Mesenteric fat pad (tissue), 1 donor: ENCODE data around the gene APOM. TPM values are rescaled to one million over a fixed set of nuclear protein-coding genes. Genes with fewer than 3 reads are reported as not detected.

ENCODE experiments used
- DNase-seq: peaks from one replicate; pipeline ENCODE4 v3.0.0-alpha.2; 2020; ENCODE audit warnings: low spot score
- microRNA-seq: library from miRNA; unstranded; fragments of <30 nt; microRNA quantifications from one replicate; pipeline ENCODE4 v1.2.0, GENCODE V29; 2020; ENCODE audit warnings: borderline number of aligned reads
- total RNA-seq: library from RNA; stranded (reverse); fragmentation: NEBNext Ultra II Directional; extraction: Animal tissue kit (Norgen Biotek cat#: 25700); gene quantifications from one replicate; pipeline ENCODE4 v1.2.1, GENCODE V29; 2021
- donor health status: DM: yes; HTN: yes; CAD: no.

The APOM gene
- total RNA-seq, 1 donor from 2014 or later: 3.3 TPM

DNA sequence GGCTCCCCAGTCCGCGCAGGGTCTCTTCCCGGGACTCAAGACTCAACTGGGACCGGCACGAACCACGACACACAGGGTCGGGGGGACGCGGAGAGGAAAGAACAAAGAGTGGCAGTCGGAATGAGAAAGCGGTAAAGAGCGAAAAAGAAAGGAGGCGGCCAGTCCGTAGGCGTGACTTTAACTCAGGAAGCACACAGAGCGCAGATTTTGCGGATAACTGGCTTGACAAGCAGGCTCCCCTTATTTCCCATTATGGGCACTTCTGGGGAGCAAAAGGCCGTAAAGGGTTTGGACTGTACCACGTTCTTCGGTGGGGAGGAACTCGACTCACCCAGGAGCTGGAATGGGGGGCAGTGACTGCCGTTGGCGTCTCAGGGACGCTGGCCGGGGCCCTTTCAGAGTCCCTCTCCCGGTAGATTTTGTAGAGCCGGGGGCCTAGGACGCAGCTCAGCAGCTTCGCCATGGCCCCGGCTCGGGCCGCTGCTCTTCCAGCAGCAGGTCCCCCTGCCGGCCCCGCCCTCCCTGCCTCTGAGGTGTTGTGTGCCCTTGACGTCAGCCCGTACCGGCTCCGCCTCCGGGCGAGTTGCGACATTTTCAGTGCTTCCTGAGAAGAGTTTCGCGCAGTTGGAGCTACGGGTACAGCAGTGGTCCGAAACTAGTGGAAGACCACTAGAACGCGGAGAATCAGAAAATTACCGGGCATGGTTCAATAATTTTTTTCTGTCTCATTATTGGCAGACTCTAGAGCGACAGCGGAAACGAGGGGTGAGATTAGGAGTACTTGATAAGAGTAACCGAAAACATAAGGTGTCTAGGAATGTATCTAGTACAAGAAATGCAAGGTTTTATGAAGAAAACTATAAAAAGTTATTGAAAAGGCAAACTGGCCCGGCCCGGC, 47.4 kb downstream of the APOM start, which contains the start of gene ABHD16A:
TSS of gene ABHD16A (minus strand) at position 506 of the 898 bp plus-strand sequence. CDS start at position 463, 43 bp downstream.
- peak; percentile 100 for DNase-seq

DNA sequence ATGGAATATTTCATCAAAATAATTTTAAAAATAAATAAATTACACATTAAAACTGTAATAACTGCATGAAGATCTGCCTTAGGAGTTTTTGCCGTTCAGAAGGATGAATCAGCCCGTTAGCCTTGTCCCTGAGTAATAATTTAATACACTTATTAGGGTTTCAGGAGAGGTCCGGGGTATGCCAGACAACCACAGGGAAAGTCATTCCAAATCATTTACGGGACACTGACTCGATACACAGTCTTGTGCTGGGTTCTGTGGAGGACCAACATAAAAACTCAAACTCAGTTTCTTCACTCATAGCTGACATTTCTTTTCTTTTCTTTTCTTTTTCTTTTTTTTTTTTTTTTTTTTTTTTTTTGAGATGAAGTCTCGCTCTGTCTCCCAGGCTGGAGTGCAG, 50.2 kb downstream of the APOM start:
- no peak for DNase-seq

DNA sequence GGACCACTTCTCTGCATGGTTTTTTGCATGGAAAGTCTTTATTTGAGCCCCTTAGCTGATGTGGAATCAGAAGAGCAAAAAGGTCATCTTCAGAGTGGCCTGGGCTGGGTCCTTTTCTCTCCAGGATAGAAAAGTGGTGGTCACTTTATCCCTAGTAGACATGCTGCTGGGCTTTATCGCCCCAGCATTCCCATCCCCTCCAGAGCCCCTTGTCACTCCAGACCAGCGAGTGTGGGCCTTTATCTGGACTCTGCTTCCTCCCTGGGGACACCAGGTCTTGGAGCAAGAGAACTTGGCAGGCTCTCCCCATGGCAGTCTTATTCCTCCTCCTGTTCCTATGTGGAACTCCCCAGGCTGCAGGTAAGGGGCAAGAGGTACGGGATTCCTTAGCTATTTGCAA, 50.9 kb downstream of the APOM start, which contains the start of gene LY6G6F:
TSS of gene LY6G6F (plus strand) at position 268 of the 400 bp plus-strand sequence. CDS start at position 309, 41 bp downstream.
- no peak for DNase-seq

DNA sequence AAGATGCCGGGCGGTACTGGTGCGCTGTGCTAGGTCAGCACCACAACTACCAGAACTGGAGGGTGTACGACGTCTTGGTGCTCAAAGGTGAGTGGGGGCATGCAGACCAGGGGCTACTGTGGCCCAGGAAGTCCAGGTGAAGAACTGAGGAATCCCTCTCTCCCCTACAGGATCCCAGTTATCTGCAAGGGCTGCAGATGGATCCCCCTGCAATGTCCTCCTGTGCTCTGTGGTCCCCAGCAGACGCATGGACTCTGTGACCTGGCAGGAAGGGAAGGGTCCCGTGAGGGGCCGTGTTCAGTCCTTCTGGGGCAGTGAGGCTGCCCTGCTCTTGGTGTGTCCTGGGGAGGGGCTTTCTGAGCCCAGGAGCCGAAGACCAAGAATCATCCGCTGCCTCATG, 52.0 kb downstream of the APOM start:
- DNase-seq: no peak

Small RNA genes lying within 50 kb of the gene (microRNA-seq; reads per million reads assigned to microRNA genes)
- not detected for gene MIR4646
- not detected for gene MIR6832

Other genes with a start within 250 kb of the APOM start
- 4.5 TPM for gene MICB, start 157.7 kb upstream of the APOM start, total RNA-seq
- not detected for gene MCCD1, start 126.9 kb upstream of the APOM start, total RNA-seq
- 268 TPM for gene DDX39B, start 113.9 kb upstream of the APOM start, total RNA-seq
- gene ATP6V1G2, start 109.3 kb upstream of the APOM start, total RNA-seq: 1.1 TPM
- gene NFKBIL1, start 108.3 kb upstream of the APOM start, total RNA-seq: 11.4 TPM
- gene LTA, start 83.6 kb upstream of the APOM start, total RNA-seq: not detected
- gene TNF, start 80.3 kb upstream of the APOM start, total RNA-seq: 1.2 TPM
- 1.4 TPM for gene LTB, start 73.5 kb upstream of the APOM start, total RNA-seq
- 23.8 TPM for gene LST1, start 69.6 kb upstream of the APOM start, total RNA-seq
- not detected for gene NCR3, start 62.9 kb upstream of the APOM start, total RNA-seq
- 60.1 TPM for gene AIF1, start 40.7 kb upstream of the APOM start, total RNA-seq
- gene PRRC2A, start 35.2 kb upstream of the APOM start, total RNA-seq: 162 TPM
- gene BAG6, start 3.2 kb upstream of the APOM start, total RNA-seq: 229 TPM
- 21.6 TPM for gene C6orf47, start 4.9 kb downstream of the APOM start, total RNA-seq
- gene GPANK1, start 9.1 kb downstream of the APOM start, total RNA-seq: 10.5 TPM
- gene CSNK2B, start 10.2 kb downstream of the APOM start, total RNA-seq: 125 TPM
- gene LY6G5B, start 14.1 kb downstream of the APOM start, total RNA-seq: 15.5 TPM
- gene LY6G5C, start 25.2 kb downstream of the APOM start, total RNA-seq: 1.9 TPM
- gene ABHD16A, start 47.4 kb downstream of the APOM start, total RNA-seq: 38.8 TPM
- not detected for gene LY6G6F, start 51.0 kb downstream of the APOM start, total RNA-seq
- gene LY6G6D, start 59.5 kb downstream of the APOM start, total RNA-seq: not detected
- not detected for gene LY6G6C, start 65.9 kb downstream of the APOM start, total RNA-seq
- not detected for gene MPIG6B, start 67.5 kb downstream of the APOM start, total RNA-seq
- gene DDAH2, start 73.4 kb downstream of the APOM start, total RNA-seq: 123 TPM
- 408 TPM for gene CLIC1, start 80.6 kb downstream of the APOM start, total RNA-seq
- 14.8 TPM for gene MSH5, start 84.1 kb downstream of the APOM start, total RNA-seq
- 2.0 TPM for gene SAPCD1, start 106.8 kb downstream of the APOM start, total RNA-seq
- 0.77 TPM for gene VWA7, start 121.4 kb downstream of the APOM start, total RNA-seq
- 62.6 TPM for gene VARS1, start 139.9 kb downstream of the APOM start, total RNA-seq
- gene LSM2, start 151.1 kb downstream of the APOM start, total RNA-seq: 25.7 TPM
- 0.84 TPM for gene HSPA1L, start 159.4 kb downstream of the APOM start, total RNA-seq
- 139 TPM for gene HSPA1A, start 159.6 kb downstream of the APOM start, total RNA-seq
- 111 TPM for gene HSPA1B, start 171.8 kb downstream of the APOM start, total RNA-seq
- gene NEU1, start 206.9 kb downstream of the APOM start, total RNA-seq: 40.7 TPM
- gene SLC44A4, start 223.1 kb downstream of the APOM start, total RNA-seq: 0.51 TPM
- 28.4 TPM for gene EHMT2, start 241.8 kb downstream of the APOM start, total RNA-seq
- 2.9 TPM for gene ZBTB12, start 246.2 kb downstream of the APOM start, total RNA-seq